ENCODE data around the gene NEU4.

The NEU4 gene

DNA sequence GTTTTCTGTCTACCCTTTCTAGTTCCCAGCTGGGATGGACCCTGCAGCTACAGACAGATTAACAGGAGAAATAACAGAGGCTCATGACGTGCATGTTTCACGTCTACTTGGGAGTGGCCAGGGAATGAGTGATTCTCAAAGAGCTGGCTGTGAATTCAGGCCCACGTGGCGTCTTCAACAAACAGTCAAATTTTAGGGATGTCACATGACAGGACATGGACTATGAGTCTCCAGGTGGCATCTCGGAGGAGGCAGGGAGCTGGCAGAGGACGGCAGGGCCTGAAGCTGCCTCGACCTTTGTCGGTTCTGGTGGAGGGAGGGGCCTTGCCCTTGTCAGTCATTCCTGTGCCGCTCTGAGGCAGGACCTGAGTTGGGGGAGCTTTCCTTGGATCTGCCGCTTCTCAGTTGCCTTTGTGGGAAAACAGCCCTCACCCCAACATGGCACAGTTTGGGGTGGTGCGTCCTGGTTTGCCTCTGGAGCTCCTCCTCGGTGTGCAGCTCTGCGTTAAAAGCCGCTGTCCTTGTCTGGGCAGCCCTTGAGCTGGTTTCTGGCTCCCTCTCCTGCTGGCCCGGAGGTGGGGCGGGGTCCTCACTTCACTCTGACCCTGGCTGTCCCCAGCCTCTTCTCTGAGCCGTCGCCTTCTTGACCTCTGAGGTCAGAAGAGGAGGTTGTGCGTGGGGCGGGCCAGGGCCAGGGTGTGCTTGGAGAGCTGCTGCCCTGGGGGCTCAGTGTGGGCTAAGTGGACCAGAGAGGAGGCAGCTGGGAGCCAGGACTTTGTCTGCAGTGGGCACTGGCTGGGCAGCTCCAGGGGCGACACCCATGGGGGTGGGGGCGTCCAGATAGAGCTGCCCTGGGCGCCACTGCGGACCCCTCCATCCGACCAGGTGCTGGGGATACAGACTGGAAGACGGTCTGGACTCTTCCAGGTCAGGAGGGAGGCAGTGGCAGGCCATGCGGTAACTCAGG lies 44.4 kb upstream of the NEU4 start:
- TF ChIP-seq, protein P1, sequence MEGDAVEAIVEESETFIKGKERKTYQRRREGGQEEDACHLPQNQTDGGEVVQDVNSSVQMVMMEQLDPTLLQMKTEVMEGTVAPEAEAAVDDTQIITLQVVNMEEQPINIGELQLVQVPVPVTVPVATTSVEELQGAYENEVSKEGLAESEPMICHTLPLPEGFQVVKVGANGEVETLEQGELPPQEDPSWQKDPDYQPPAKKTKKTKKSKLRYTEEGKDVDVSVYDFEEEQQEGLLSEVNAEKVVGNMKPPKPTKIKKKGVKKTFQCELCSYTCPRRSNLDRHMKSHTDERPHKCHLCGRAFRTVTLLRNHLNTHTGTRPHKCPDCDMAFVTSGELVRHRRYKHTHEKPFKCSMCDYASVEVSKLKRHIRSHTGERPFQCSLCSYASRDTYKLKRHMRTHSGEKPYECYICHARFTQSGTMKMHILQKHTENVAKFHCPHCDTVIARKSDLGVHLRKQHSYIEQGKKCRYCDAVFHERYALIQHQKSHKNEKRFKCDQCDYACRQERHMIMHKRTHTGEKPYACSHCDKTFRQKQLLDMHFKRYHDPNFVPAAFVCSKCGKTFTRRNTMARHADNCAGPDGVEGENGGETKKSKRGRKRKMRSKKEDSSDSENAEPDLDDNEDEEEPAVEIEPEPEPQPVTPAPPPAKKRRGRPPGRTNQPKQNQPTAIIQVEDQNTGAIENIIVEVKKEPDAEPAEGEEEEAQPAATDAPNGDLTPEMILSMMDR (IDR thresholded peaks at IDR 0.05; ENCODE audit: insufficient read depth, low read depth, low read length, missing control alignments) = no peak
- no peak for DNase-seq (ENCODE audit: low read depth)
- H3K4me3 ChIP-seq (ENCODE audit: low read length) = no peak overlapping the region

DNA sequence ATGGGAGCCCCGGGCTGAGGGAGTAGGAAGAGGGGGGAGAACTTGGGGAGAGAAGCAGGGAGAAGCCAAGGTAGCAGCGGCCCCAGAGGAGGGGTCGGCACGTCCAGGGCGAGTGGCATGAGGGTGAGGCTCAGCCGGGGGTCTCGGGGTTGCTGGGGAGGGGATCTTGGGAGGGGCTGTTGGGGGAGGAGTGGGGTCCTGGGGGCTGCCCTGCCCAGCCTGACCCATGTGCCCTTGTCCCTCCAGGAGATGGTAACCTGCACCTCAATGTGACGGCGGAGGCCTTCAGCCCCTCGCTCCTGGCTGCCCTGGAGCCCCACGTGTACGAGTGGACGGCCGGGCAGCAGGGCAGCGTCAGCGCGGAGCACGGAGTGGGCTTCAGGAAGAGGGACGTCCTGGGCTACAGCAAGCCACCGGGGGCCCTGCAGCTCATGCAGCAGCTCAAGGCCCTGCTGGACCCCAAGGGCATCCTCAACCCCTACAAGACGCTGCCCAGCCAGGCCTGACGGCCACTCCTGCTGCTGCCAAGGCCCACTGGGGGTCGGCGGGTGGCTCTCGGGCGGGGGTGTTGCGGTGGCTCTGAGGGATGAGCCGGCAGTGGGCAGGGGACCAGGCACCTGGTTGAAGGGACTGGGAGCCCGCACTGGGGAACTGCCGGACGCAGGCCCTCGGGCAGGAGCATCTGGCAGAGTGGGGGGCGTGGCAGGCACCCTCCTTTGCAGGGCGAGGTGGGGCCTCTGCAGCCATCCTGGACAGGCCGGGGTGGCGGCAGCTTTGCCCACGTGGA lies 41.3 kb upstream of the NEU4 start:
- TF ChIP-seq, protein P1 (IDR thresholded peaks at IDR 0.05; ENCODE audit: insufficient read depth, low read depth, low read length, missing control alignments) = no peak
- DNase-seq (ENCODE audit: low read depth) = no peak
- no peak overlapping the region for H3K4me3 ChIP-seq (ENCODE audit: low read length)

DNA sequence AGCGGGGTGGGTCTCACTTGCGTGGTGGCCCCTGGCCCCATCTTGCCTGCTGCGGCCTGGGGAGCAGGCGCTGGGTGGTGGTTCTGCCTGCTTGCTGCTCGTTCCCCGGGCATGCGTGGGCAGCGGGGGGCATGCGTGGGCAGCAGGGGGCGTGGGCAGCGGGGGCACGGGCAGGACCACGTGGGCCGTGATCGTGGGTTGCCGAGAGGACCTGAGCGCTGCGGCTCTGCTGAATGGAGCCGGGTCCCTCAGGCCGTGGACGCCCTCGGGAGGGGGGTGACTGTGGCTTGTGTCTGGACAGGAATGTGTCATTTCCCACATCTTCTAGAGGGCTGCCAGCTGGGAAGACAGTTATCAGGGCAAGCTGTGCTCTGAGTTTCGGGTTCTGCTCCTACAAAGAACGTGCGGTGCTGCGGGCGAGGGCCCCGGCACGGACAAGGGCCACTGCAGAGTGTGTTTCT lies 40.7 kb upstream of the NEU4 start:
- DNase-seq (ENCODE audit: low read depth) = no peak
- no peak overlapping the region for H3K4me3 ChIP-seq (ENCODE audit: low read length)
- TF ChIP-seq, protein P1 (IDR thresholded peaks at IDR 0.05; ENCODE audit: insufficient read depth, low read depth, low read length, missing control alignments) = no peak

DNA sequence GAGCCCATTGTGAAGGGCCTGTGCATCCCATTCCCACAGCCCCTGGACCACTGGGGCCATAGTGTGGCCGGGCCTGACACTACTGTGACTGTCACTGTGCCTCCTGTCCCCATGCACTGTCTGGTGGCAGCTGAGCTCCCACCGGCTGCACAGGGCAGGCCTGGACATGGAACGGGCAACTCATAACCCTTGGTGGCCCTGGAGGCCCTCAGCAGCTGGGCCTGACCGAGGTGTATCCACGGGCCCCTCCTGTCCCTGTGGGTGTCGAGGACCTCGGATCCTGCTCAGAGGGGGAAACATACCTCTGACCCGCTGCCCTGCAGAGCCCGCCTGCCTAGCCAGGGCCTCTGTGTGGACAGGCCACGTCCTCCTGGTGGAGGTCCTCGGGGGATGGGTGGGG lies 40.1 kb upstream of the NEU4 start:
- no peak for DNase-seq (ENCODE audit: low read depth)
- TF ChIP-seq, protein P1 (IDR thresholded peaks at IDR 0.05; ENCODE audit: insufficient read depth, low read depth, low read length, missing control alignments) = no peak
- H3K4me3 ChIP-seq (ENCODE audit: low read length) = no peak overlapping the region

DNA sequence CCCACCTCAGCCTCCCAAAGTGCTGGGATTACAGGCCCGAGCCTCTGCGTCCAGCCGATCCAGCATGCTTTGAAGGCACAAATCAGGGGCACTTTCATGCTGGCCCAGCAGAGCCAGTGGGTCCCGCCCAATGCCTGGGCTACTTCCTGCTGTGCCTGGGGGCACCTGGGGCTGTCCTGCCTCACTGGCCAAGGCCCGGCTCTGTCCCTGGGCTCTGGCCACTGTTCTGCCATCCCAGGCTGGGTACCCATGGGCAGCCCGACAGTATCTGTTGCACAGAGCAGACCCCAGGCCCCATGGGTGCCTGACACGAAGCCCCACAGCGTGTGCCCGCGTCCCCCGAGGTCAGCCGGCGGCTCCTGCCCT lies 39.2 kb upstream of the NEU4 start:
- TF ChIP-seq, protein P1 (IDR thresholded peaks at IDR 0.05; ENCODE audit: insufficient read depth, low read depth, low read length, missing control alignments) = no peak

DNA sequence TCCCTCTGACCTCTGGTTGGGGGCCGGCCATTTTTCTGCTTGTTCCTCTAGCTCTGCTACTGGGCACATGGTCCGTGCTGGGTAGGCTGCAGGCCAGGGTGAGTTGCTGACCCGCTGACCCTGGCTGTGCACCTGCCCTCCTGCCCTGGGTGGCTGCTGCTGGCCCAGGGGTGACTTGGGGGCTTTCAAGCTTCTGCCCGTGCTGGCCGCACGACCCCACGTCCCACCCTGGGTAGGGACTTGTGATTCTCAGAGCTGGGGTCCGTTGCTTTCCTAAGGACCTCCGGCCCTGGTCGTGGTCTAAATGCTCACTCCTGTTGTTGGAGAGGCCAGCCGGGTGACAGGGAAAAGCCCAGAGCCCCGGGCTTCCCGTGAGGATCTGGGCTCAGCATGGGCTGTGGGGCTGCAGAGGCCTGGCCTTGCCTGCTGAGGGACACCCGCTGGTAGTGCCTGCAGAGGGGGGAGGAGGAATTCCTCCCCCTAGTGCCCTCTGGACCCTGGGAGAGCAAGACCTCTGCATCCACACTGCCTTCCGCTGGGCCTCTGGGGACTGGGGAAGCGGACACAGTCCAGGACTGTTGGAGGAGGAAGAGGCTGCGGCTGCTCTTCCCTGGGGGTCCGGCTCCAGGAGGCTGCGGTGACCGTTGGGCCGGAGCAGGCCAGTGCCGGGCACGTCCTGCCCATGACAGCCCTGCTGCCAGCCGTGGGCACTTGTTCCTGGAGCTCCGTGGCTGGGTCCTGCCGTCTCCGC lies 38.6 kb upstream of the NEU4 start:
- DNase-seq (ENCODE audit: low read depth) = no peak
- TF ChIP-seq, protein P1 (IDR thresholded peaks at IDR 0.05; ENCODE audit: insufficient read depth, low read depth, low read length, missing control alignments) = no peak
- H3K4me3 ChIP-seq (ENCODE audit: low read length) = no peak overlapping the region

More for the DNA sequence above, 39.2 kb upstream of the NEU4 start:
- H3K4me3 ChIP-seq (ENCODE audit: low read length) = no peak overlapping the region
- no peak for DNase-seq (ENCODE audit: low read depth)

Data from epithelial cell of esophagus (primary cell).